ENCODE measurements around the gene MYOM1. TPM values are rescaled to one million over a fixed set of nuclear protein-coding genes. Genes with fewer than 3 reads are reported as not detected.

The MYOM1 gene
- total RNA-seq, 1 experiment from 2014 or later: 0.07 TPM

DNA sequence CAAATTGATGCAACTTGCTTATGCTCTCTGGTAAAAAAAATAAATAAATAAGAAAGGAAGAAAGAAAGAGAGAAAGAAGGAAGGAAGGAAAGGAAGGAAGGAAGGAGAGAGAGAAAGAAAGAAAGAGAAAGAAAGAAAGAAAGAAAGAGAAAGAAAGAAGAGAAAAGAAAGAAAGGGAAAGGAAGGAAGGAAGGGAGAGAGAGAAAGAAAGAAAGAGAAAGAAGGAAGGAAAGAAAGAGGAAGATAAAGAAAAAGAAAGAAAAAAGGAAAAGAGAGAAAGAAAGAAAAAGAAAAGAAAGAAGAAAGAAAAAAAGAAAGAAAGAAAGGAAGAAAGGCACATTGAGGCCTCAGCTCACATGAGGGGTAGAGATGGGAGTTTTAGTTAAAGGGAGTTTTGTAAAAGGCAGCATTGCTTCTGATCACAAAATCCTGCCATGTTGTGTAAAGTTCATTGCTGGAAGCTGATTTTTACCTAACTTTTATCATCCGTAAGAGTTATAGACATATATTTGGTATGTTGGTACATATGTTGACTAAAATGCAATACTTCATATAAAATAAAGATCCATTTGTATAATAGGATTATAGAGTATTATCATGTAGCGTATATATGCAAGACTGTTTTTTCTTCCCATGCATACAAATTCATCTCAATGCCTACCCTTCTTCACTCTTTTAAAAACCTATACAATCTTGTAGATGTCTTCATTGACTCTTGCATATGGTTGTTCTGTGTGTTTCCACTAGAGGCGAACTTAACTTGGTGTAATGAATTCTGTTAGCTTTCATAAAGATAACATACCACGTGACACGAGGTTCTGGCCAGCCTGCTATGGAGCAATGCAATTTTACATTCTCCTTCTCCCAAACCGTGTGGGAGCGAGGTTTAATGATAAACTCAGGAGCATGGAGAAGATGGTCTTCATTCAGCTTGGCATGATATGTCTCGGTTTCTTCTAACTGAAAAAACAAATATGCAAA is 32.8 kb downstream of the MYOM1 start:
- H3K79me2 ChIP-seq (ENCODE audit: low read length): no peaks in the 10 kb centered on the region
- no peak for TF ChIP-seq EZH2 (IDR thresholded peaks at IDR 0.05; ENCODE audit: low read length, unreplicated experiment)
- TF ChIP-seq, protein P1, sequence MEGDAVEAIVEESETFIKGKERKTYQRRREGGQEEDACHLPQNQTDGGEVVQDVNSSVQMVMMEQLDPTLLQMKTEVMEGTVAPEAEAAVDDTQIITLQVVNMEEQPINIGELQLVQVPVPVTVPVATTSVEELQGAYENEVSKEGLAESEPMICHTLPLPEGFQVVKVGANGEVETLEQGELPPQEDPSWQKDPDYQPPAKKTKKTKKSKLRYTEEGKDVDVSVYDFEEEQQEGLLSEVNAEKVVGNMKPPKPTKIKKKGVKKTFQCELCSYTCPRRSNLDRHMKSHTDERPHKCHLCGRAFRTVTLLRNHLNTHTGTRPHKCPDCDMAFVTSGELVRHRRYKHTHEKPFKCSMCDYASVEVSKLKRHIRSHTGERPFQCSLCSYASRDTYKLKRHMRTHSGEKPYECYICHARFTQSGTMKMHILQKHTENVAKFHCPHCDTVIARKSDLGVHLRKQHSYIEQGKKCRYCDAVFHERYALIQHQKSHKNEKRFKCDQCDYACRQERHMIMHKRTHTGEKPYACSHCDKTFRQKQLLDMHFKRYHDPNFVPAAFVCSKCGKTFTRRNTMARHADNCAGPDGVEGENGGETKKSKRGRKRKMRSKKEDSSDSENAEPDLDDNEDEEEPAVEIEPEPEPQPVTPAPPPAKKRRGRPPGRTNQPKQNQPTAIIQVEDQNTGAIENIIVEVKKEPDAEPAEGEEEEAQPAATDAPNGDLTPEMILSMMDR (conservative IDR thresholded peaks at IDR 0.05; ENCODE audit: low read depth, low read length): peak; percentile 52
- DNase-seq (peak; percentile 48), ATAC-seq (peak; percentile 71)
- H3K4me1 ChIP-seq (ENCODE audit: insufficient read depth, low read length): no peaks in the 10 kb centered on the region
- H2AFZ ChIP-seq (ENCODE audit: low read length): no peak overlapping the region
- H3K9me3 ChIP-seq (ENCODE audit: low read length): no peaks in the 10 kb centered on the region
- no peaks in the 10 kb centered on the region for H3K27me3 ChIP-seq (ENCODE audit: low read length)
- H3K9ac ChIP-seq (ENCODE audit: low read length): no peak overlapping the region
- no peaks in the 10 kb centered on the region for H4K20me1 ChIP-seq (ENCODE audit: low read length)
- H3K4me2 ChIP-seq (ENCODE audit: low read length): no peak overlapping the region
- H3K27ac ChIP-seq (ENCODE audit: low read length): no peak overlapping the region
- no peaks in the 10 kb centered on the region for H3K36me3 ChIP-seq (ENCODE audit: low read depth, low read length)
- H3K4me3 ChIP-seq (ENCODE audit: low read length): no peak overlapping the region
- intact Hi-C loops (cut with micrococcal nuclease): loop anchor here (2.0 kb wide), 1 partner anchor 52 kb away; no protein-coding TSS in a partner anchor
- ChIA-PET CTCF (interaction anchor here (0.6 to 0.7 kb wide), 3 partner anchors 37 to 50 kb away, joined by 3 to 11 read pairs (median 5); no protein-coding TSS in a partner anchor), POLR2A (ENCODE audit: unreplicated experiment) (interaction anchor here (0.6 kb wide), 2 partner anchors 9 to 318 kb away, joined by 3 to 4 read pairs; no protein-coding TSS in a partner anchor)
- no peaks in the 10 kb centered on the region for H3F3A ChIP-seq (ENCODE audit: low read length, unreplicated experiment)
- no TSS peak for BruUV-seq (replicated peaks)
- no peaks in the 10 kb centered on the region for H3K9me2 ChIP-seq (replicated peaks; ENCODE audit: low read length)

GRCh38 chr18:3184275-3184963 is 35.3 kb downstream of the MYOM1 start:
- no peak overlapping the region for H3K27ac ChIP-seq (ENCODE audit: low read length)
- H3K9ac ChIP-seq (ENCODE audit: low read length): no peak overlapping the region
- peaks cover 11% of the 10 kb centered on the region for H3K4me1 ChIP-seq (ENCODE audit: insufficient read depth, low read length)
- no TSS peak for BruUV-seq (replicated peaks)
- no peak overlapping the region for H3K4me2 ChIP-seq (ENCODE audit: low read length)
- ChIA-PET CTCF (interaction anchor here (0.6 to 0.7 kb wide), 2 partner anchors 62 to 227 kb away, joined by 3 to 4 read pairs; no protein-coding TSS in a partner anchor), POLR2A (ENCODE audit: unreplicated experiment) (interaction anchor here (0.7 kb wide), 1 partner anchor 209 kb away, joined by 3 read pairs; no protein-coding TSS in a partner anchor)
- no peaks in the 10 kb centered on the region for H3K79me2 ChIP-seq (ENCODE audit: low read length)
- TF ChIP-seq EZH2phosphoT487 (IDR thresholded peaks at IDR 0.05; ENCODE audit: borderline replicate concordance, low read length) (no peak), EZH2 (IDR thresholded peaks at IDR 0.05; ENCODE audit: low read length, unreplicated experiment) (no peak)
- TF ChIP-seq, protein P1 (conservative IDR thresholded peaks at IDR 0.05; ENCODE audit: low read depth, low read length): no peak
- intact Hi-C loops (cut with micrococcal nuclease): no loop called here
- H3K27me3 ChIP-seq (ENCODE audit: low read length): no peaks in the 10 kb centered on the region
- no peaks in the 10 kb centered on the region for H3K9me3 ChIP-seq (ENCODE audit: low read length)
- ATAC-seq (no peak), DNase-seq (no peak)
- peak overlapping the region; percentile 11; the same call in 1 of the 2 replicates for H2AFZ ChIP-seq (ENCODE audit: low read length)
- H4K20me1 ChIP-seq (ENCODE audit: low read length): no peaks in the 10 kb centered on the region
- no peaks in the 10 kb centered on the region for H3K36me3 ChIP-seq (ENCODE audit: low read depth, low read length)
- no peak overlapping the region for H3K4me3 ChIP-seq (ENCODE audit: low read length)
- no peaks in the 10 kb centered on the region for H3K9me2 ChIP-seq (replicated peaks; ENCODE audit: low read length)
- H3F3A ChIP-seq (ENCODE audit: low read length, unreplicated experiment): no peaks in the 10 kb centered on the region
